HL-60 (cell line): ENCODE measurements around the gene RNASE8.

Source experiments
- DNase-seq, 2 experiments: peaks; one replicate each; pipeline ENCODE4 v3.0.0-alpha.2; 2010 to 2020; ENCODE audit warnings: low read depth in 1 of 2, low spot score in 1 of 2
- H3K27ac ChIP-seq: fragments of 250-450 bp; sonication (Bioruptor Pico); replicated peaks from 2 replicates; pipeline ENCODE4 v1.5.1; 2020; ENCODE audit warnings: mild to moderate bottlenecking, moderate library complexity
- H3K27me3 ChIP-seq: fragments of 250-450 bp; sonication (Bioruptor Pico); 2 replicates; pipeline ENCODE4 v1.5.1; 2021; ENCODE audit warnings: mild to moderate bottlenecking, moderate library complexity; ENCODE audit not compliant: insufficient read depth, poor library complexity, severe bottlenecking
- H3K4me3 ChIP-seq: replicated peaks from 2 replicates; pipeline ENCODE4 v1.5.1; 2011; ENCODE audit warnings: mild to moderate bottlenecking, control low read depth, low read length; ENCODE audit not compliant: insufficient read depth
- GABPA ChIP-seq: IDR thresholded peaks from 2 replicates; pipeline ENCODE4 v1.6.1; 2012; ENCODE audit warnings: low read depth
- POLR2AphosphoS5 ChIP-seq: IDR thresholded peaks from 2 replicates; pipeline ENCODE4 v1.6.1; 2012; ENCODE audit warnings: low read depth
- SPI1 ChIP-seq: IDR thresholded peaks from 2 replicates; pipeline ENCODE4 v1.6.1; 2012; ENCODE audit warnings: low read depth, mild to moderate bottlenecking, borderline replicate concordance
- TF ChIP-seq, protein P1 (sequence below): IDR thresholded peaks from one replicate; pipeline ENCODE4 v1.5.1; 2011; ENCODE audit warnings: low read length, control low read depth, inconsistent platforms; ENCODE audit not compliant: insufficient read depth
- TF ChIP-seq, protein P2 (sequence below): IDR thresholded peaks from 2 replicates; pipeline ENCODE4 v1.6.1; 2012; ENCODE audit warnings: low read depth; ENCODE audit not compliant: insufficient replicate concordance

Gene RNASE8

DNA sequence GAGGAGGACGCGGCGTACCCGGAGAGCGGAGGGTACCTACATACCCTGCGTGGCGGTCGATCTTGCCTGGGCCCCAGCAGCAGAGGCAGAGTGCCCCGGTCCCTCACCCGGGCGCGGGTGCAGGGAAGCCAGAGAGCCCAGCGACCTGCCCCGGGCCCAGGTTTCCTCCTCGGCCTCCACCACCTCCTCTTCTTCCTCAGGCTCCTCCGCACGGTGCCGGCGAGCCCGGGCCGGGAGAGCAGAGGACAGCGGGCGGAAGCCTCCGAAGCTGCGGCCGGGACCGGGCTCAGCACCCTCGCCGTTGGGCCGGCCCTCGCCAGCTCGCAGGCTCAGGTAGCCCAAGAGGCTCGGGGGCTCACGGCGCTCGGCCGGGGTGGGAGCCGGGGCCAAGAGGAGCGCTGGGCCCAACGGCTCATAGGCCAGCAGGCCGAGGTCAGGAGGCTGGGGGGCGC, 34.2 kb downstream of the RNASE8 start:
- Histone ChIP-seq H3K4me3 (no peak overlapping the region), H3K27me3 (no peaks in the 10 kb centered on the region), H3K27ac (no peak overlapping the region)
- DNase-seq = no peak
- no peak for TF ChIP-seq GABPA
- no peak for TF ChIP-seq POLR2AphosphoS5
- TF ChIP-seq SPI1 = no peak
- TF ChIP-seq, protein P1, sequence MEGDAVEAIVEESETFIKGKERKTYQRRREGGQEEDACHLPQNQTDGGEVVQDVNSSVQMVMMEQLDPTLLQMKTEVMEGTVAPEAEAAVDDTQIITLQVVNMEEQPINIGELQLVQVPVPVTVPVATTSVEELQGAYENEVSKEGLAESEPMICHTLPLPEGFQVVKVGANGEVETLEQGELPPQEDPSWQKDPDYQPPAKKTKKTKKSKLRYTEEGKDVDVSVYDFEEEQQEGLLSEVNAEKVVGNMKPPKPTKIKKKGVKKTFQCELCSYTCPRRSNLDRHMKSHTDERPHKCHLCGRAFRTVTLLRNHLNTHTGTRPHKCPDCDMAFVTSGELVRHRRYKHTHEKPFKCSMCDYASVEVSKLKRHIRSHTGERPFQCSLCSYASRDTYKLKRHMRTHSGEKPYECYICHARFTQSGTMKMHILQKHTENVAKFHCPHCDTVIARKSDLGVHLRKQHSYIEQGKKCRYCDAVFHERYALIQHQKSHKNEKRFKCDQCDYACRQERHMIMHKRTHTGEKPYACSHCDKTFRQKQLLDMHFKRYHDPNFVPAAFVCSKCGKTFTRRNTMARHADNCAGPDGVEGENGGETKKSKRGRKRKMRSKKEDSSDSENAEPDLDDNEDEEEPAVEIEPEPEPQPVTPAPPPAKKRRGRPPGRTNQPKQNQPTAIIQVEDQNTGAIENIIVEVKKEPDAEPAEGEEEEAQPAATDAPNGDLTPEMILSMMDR = no peak
- TF ChIP-seq, protein P2, sequence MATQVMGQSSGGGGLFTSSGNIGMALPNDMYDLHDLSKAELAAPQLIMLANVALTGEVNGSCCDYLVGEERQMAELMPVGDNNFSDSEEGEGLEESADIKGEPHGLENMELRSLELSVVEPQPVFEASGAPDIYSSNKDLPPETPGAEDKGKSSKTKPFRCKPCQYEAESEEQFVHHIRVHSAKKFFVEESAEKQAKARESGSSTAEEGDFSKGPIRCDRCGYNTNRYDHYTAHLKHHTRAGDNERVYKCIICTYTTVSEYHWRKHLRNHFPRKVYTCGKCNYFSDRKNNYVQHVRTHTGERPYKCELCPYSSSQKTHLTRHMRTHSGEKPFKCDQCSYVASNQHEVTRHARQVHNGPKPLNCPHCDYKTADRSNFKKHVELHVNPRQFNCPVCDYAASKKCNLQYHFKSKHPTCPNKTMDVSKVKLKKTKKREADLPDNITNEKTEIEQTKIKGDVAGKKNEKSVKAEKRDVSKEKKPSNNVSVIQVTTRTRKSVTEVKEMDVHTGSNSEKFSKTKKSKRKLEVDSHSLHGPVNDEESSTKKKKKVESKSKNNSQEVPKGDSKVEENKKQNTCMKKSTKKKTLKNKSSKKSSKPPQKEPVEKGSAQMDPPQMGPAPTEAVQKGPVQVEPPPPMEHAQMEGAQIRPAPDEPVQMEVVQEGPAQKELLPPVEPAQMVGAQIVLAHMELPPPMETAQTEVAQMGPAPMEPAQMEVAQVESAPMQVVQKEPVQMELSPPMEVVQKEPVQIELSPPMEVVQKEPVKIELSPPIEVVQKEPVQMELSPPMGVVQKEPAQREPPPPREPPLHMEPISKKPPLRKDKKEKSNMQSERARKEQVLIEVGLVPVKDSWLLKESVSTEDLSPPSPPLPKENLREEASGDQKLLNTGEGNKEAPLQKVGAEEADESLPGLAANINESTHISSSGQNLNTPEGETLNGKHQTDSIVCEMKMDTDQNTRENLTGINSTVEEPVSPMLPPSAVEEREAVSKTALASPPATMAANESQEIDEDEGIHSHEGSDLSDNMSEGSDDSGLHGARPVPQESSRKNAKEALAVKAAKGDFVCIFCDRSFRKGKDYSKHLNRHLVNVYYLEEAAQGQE = no peak

DNA sequence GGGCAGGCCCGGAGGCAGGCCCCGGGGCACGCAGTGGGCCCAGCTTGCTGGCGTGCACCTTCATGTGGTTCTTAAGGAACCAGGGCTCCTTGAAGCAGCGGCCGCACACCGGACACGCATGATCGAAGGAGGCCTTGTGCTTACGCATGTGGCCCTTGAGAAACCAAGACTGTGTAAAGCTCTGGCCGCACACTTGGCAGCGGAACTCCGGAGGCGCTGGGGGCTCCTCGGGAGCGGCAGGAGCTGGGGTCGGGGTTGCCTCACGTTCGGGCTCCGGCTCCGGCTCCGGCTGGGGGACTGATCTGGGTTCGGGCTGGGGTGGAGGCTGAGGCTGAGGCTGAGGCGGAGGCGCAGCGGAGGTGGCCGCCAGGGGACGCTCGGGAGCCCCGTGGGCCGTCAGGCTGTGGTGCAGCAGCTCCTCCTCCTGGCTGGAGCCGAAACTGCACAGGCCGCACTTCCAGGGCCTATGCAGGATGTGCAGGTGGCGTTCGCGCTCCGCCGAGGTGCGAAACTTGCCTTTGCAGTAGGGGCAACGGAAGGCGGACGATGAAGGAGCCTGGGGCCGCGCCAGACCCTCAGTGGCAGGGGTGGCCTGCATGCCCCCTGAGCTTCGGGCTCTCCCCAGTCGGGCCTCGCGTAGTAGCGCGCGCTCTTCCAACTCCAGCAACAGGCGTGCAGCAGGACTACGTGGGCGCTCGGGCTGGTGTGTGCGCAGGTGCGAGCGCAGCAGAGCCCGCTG, 34.8 kb downstream of the RNASE8 start:
- Histone ChIP-seq H3K27ac (no peak overlapping the region), H3K4me3 (no peak overlapping the region), H3K27me3 (no peaks in the 10 kb centered on the region)
- DNase-seq = peak; percentile 51 to 82
- TF ChIP-seq, protein P2 = no peak
- TF ChIP-seq, protein P1 = peak; percentile 100
- TF ChIP-seq POLR2AphosphoS5 (peak; percentile 58; the same call in 1 of the 2 replicates), GABPA (no peak), SPI1 (no peak)

DNA sequence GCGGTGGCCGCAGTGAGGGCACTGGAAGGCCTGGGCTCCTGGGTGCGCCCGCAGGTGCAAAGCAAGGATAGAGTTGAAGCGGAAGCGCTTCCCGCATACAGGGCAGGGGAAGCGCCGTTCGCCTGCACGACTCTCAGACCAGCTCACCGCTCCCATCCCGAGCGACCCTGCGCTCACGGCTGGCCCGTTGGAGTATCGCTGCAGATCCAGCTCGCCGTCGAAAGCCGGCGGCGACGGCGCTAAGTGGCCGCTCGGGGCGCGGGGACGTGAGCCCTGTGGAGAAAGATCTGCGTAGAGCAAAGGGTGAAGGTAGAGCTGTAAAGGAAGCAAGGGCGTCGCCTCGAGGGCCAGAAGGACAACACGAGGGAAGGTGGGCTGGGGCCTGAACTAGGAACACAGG, 35.4 kb downstream of the RNASE8 start:
- DNase-seq = no peak
- no peak overlapping the region for H3K4me3 ChIP-seq
- no peak for TF ChIP-seq POLR2AphosphoS5
- TF ChIP-seq, protein P1 = no peak
- TF ChIP-seq GABPA = no peak
- TF ChIP-seq, protein P2 = no peak
- TF ChIP-seq SPI1 = no peak

More for the DNA sequence above, 35.4 kb downstream of the RNASE8 start:
- no peak overlapping the region for H3K27ac ChIP-seq
- no peaks in the 10 kb centered on the region for H3K27me3 ChIP-seq
